Panc1 (cell line): Measurements from ENCODE around the gene APOBEC3B. TPM values are rescaled to one million over a fixed set of nuclear protein-coding genes. Genes with fewer than 3 reads are reported as not detected.

Source experiments
- ATAC-seq: fragments of 200-7000 bp; cut with Tn5 transposase; 2 replicates; pipeline ENCODE4 v1.9.1; 2020; ENCODE audit warnings: mild to moderate bottlenecking, moderate library complexity
- BruUV-seq: library from RNA; stranded (reverse); fragments of 400-500 nt; replicated peaks from 2 replicates; lab custom pipeline; 2021; lab: Mats Ljungman, UMichigan
- CTCF ChIA-PET: fragments of 300-600 bp; sonication (Branson Sonifier 250); formaldehyde crosslinking; loops from one replicate; lab custom pipeline; 2022; ENCODE audit warnings: antibody characterized with exemption; lab: Charles Lee
- POLR2A ChIA-PET: fragments of 300-600 bp; sonication (Branson Sonifier 250); formaldehyde crosslinking; loops from one replicate; lab custom pipeline; 2022; ENCODE audit warnings: antibody characterized with exemption; lab: Charles Lee
- DNase-seq: peaks from one replicate; pipeline ENCODE4 v3.0.0-alpha.2; 2010; ENCODE audit warnings: low read depth, low spot score
- H3K27ac ChIP-seq: 2 replicates; pipeline ENCODE4 v1.5.1; 2011; ENCODE audit warnings: mild to moderate bottlenecking, low read length, inconsistent platforms
- H3K27me3 ChIP-seq: fragments of 200-500 bp; sonication (Bioruptor generic); 2 replicates; pipeline ENCODE4 v1.6.0; 2014; ENCODE audit warnings: low read length, inconsistent platforms; ENCODE audit not compliant: control insufficient read depth, insufficient read depth
- H3K36me3 ChIP-seq: fragments of 200-500 bp; sonication (Bioruptor generic); 2 replicates; pipeline ENCODE4 v1.5.1; 2014; ENCODE audit warnings: inconsistent platforms, mild to moderate bottlenecking, low read length, moderate library complexity; ENCODE audit not compliant: control insufficient read depth, insufficient read depth
- H3K4me1 ChIP-seq: 2 replicates; pipeline ENCODE4 v1.5.1; 2011; ENCODE audit warnings: inconsistent platforms, mild to moderate bottlenecking, low read length, moderate library complexity; ENCODE audit not compliant: control insufficient read depth, insufficient read depth
- H3K4me3 ChIP-seq, 2 experiments: 2 replicates each; pipeline ENCODE4 v1.5.1; 2011 to 2012; ENCODE audit warnings: low read depth in 2 of 2, low read length in 2 of 2, mild to moderate bottlenecking in 2 of 2, inconsistent platforms in 1 of 2, moderate library complexity in 1 of 2
- H3K9me3 ChIP-seq: fragments of 200-500 bp; sonication (Bioruptor generic); 2 replicates; pipeline ENCODE4 v1.5.1; 2014; ENCODE audit warnings: low read depth, mild to moderate bottlenecking, inconsistent platforms, low read length, moderate library complexity; ENCODE audit not compliant: control insufficient read depth, insufficient read depth
- CTCF ChIP-seq: fragments of 450-650 bp; IDR thresholded peaks from 2 replicates; pipeline ENCODE4 v1.5.1; 2017; ENCODE audit warnings: mild to moderate bottlenecking
- POLR2AphosphoS5 ChIP-seq: IDR thresholded peaks from 2 replicates; pipeline ENCODE4 v1.6.1; 2012; ENCODE audit warnings: mild to moderate bottlenecking, low read depth, low read length, moderate library complexity
- REST ChIP-seq, 2 experiments: IDR thresholded peaks; 2 replicates each; pipeline ENCODE4 v1.6.1; 2011 to 2012; ENCODE audit warnings: low read depth in 2 of 2, control low read depth in 1 of 2, low read length in 1 of 2, mild to moderate bottlenecking in 1 of 2, moderate library complexity in 1 of 2; ENCODE audit not compliant: insufficient read depth in 1 of 2
- SIN3A ChIP-seq: IDR thresholded peaks from 2 replicates; pipeline ENCODE4 v1.6.1; 2012; ENCODE audit warnings: low read depth, mild to moderate bottlenecking, low read length, moderate library complexity, borderline replicate concordance; ENCODE audit not compliant: insufficient read depth
- TCF7L2 ChIP-seq: IDR thresholded peaks from 2 replicates; pipeline ENCODE4 v1.6.1; 2011; ENCODE audit warnings: mild to moderate bottlenecking, low read depth, low read length, inconsistent platforms
- in situ Hi-C: cut with HindIII; loops from 2 replicates; pipeline ENCODE4 v1.10.0; 2016; ENCODE audit warnings: low sequenced_read_pairs, low pct_unique_long_range_greater_than_20kb
- intact Hi-C: fragments of 100-400 bp; cut with micrococcal nuclease; formaldehyde crosslinking; loops from one replicate; pipeline ENCODE4 v1.10.0; 2022; ENCODE audit not compliant: unreplicated experiment
- total RNA-seq: library from RNA; stranded (reverse); gene quantifications from one replicate; pipeline ENCODE4 v1.2.1, GENCODE V29; 2021; ENCODE audit not compliant: unreplicated experiment

Gene APOBEC3B
- total RNA-seq, 1 experiment from 2014 or later = 15.6 TPM

- in situ Hi-C loops = no loop called here
- ATAC-seq (no peak), DNase-seq (no peak)
- BruUV-seq = no TSS peak
- no peaks in the 10 kb centered on the region for H3K36me3 ChIP-seq
- no peak overlapping the region for H3K27ac ChIP-seq
- CTCF ChIA-PET = no interaction called here
- H3K4me3 ChIP-seq = no peak overlapping the region
- no peaks in the 10 kb centered on the region for H3K9me3 ChIP-seq
- intact Hi-C loops = no loop called here
- TF ChIP-seq CTCF (no peak), TCF7L2 (no peak), SIN3A (no peak), POLR2AphosphoS5 (no peak), REST (IDR thresholded peaks at IDR 0.05; ENCODE audit: insufficient read depth in 1 of 2, low read depth in 2 of 2, low read length in 1 of 2) (no peak)
- H3K27me3 ChIP-seq = no peaks in the 10 kb centered on the region
- POLR2A ChIA-PET = no interaction called here
- peaks cover 3% of the 10 kb centered on the region; the same call in 1 of the 2 replicates for H3K4me1 ChIP-seq
These were observed 44.5 kb downstream of the APOBEC3B start for GRCh38 chr22:39026509-39027150.

GRCh38 chr22:39027717-39028116 is 45.6 kb downstream of the APOBEC3B start:
- Histone ChIP-seq H3K4me3 (no peak overlapping the region), H3K27me3 (no peaks in the 10 kb centered on the region), H3K4me1 (no peaks in the 10 kb centered on the region), H3K36me3 (no peaks in the 10 kb centered on the region), H3K9me3 (no peaks in the 10 kb centered on the region), H3K27ac (no peak overlapping the region)
- ChIA-PET CTCF (no interaction called here), POLR2A (no interaction called here)
- ATAC-seq = no peak
- BruUV-seq = no TSS peak
- no peak for DNase-seq
- in situ Hi-C loops (no loop called here), intact Hi-C loops (no loop called here)
- TF ChIP-seq REST (IDR thresholded peaks at IDR 0.05; ENCODE audit: insufficient read depth in 1 of 2, low read depth in 2 of 2, low read length in 1 of 2) (no peak), SIN3A (no peak), CTCF (no peak), POLR2AphosphoS5 (no peak), TCF7L2 (no peak)
